GM12878 (cell line): ENCODE measurements around the gene TLX1. TPM values are rescaled to one million over a fixed set of nuclear protein-coding genes. Genes with fewer than 3 reads are reported as not detected.

Experiments used
- ATAC-seq: fragments of 200-7000 bp; cut with Tn5 transposase; 3 replicates; pipeline ENCODE4 v1.9.1; 2020; ENCODE audit warnings: mild to moderate bottlenecking, moderate library complexity
- BruUV-seq: library from RNA; stranded (reverse); fragments of 400-500 nt; replicated peaks from 2 replicates; lab custom pipeline; 2021; lab: Mats Ljungman, UMichigan
- CTCF ChIA-PET: fragments of 300-600 bp; sonication (Branson Sonifier 250); formaldehyde crosslinking; extraction: SDS; loops from one replicate; lab custom pipeline; 2021; ENCODE audit warnings: inconsistent platforms; lab: Yijun Ruan, JAX
- POLR2A ChIA-PET: fragments of 350-600 bp; formaldehyde crosslinking; extraction: SDS; loops from one replicate; lab custom pipeline; 2021; ENCODE audit warnings: inconsistent platforms; lab: Charles Lee
- RAD21 ChIA-PET: fragments of 300-600 bp; sonication (Branson Sonifier 250); formaldehyde crosslinking; loops from one replicate; lab custom pipeline; 2023; ENCODE audit warnings: antibody characterized with exemption; ENCODE audit not compliant: unreplicated experiment; lab: Charles Lee
- SMC1A ChIA-PET: fragments of 300-600 bp; sonication (Branson Sonifier 250); formaldehyde crosslinking; loops from one replicate; lab custom pipeline; 2023; ENCODE audit not compliant: unreplicated experiment, uncharacterized antibody; lab: Charles Lee
- DNase-seq: peaks from one replicate; pipeline ENCODE4 v3.0.0-alpha.2; 2011; ENCODE audit warnings: low read depth, low spot score
- FAIRE-seq: peaks from 3 replicates; lab custom pipeline; 2011; peaks lifted over from hg19 to GRCh38; lab: Jason Lieb, UNC
- H2AFZ ChIP-seq: 2 replicates; pipeline ENCODE4 v1.6.0; 2011; ENCODE audit warnings: low read depth, low read length, control low read depth; ENCODE audit not compliant: control insufficient read depth
- H3K27ac ChIP-seq: 2 replicates; pipeline ENCODE4 v1.5.1; 2011; ENCODE audit warnings: control low read depth; ENCODE audit not compliant: control insufficient read depth, insufficient read depth
- H3K27me3 ChIP-seq, 2 experiments: replicated peaks in 1 of 2; 2 replicates each; pipeline versions ENCODE4 v1.6.0 to v1.6.1; 2011; ENCODE audit warnings: low read length in 1 of 2; ENCODE audit not compliant: control insufficient read depth in 2 of 2, insufficient read depth in 2 of 2
- H3K36me3 ChIP-seq, 2 experiments: 2 replicates each; pipeline ENCODE4 v1.5.1; 2011; ENCODE audit warnings: low read length in 1 of 2; ENCODE audit not compliant: control insufficient read depth in 2 of 2, insufficient read depth in 2 of 2
- H3K4me1 ChIP-seq: 2 replicates; pipeline ENCODE4 v1.6.1; 2011; ENCODE audit warnings: mild to moderate bottlenecking, low read length, moderate library complexity, mixed read lengths; ENCODE audit not compliant: control insufficient read depth, insufficient read depth
- H3K4me2 ChIP-seq: 2 replicates; pipeline ENCODE4 v1.6.0; 2011; ENCODE audit warnings: control low read depth; ENCODE audit not compliant: control insufficient read depth, insufficient read depth
- H3K4me3 ChIP-seq: fragments of 200-600 bp; sonication (generic); 2 replicates; pipeline ENCODE4 v1.5.1; 2016
- H3K79me2 ChIP-seq: 2 replicates; pipeline ENCODE4 v1.6.0; 2011; ENCODE audit warnings: low read length; ENCODE audit not compliant: control insufficient read depth, insufficient read depth
- H3K9ac ChIP-seq: 2 replicates; pipeline ENCODE4 v1.8.0; 2011; ENCODE audit warnings: low read length, control low read depth, mixed read lengths; ENCODE audit not compliant: control insufficient read depth, insufficient read depth
- H3K9me3 ChIP-seq: replicated peaks from 3 replicates; pipeline ENCODE4 v1.5.1; 2011; ENCODE audit warnings: mild to moderate bottlenecking, low read length; ENCODE audit not compliant: control insufficient read depth, insufficient read depth
- H4K20me1 ChIP-seq: 2 replicates; pipeline ENCODE4 v1.6.0; 2011; ENCODE audit not compliant: control insufficient read depth, insufficient read depth
- BCL3 ChIP-seq: IDR thresholded peaks from 2 replicates; pipeline ENCODE4 v1.6.1; 2011; ENCODE audit warnings: borderline replicate concordance, low read depth, mild to moderate bottlenecking, moderate library complexity, low read length; ENCODE audit not compliant: insufficient read depth, poor library complexity, severe bottlenecking
- CEBPB ChIP-seq, 2 experiments: fragments of 150-350 bp in 1 of 2; IDR thresholded peaks; 2 replicates each; pipeline ENCODE4 v1.6.1; 2012 to 2014; ENCODE audit warnings: low read depth in 2 of 2, low read length in 2 of 2, borderline replicate concordance in 1 of 2, inconsistent platforms in 1 of 2
- GABPA ChIP-seq: IDR thresholded peaks from 2 replicates; pipeline ENCODE4 v1.6.1; 2014; ENCODE audit warnings: antibody characterized with exemption, low read depth, mild to moderate bottlenecking, inconsistent platforms
- MYC ChIP-seq: IDR thresholded peaks from 2 replicates; pipeline ENCODE4 v1.6.1; 2011; ENCODE audit warnings: mild to moderate bottlenecking, low read length, moderate library complexity, inconsistent platforms; ENCODE audit not compliant: insufficient read depth, insufficient replicate concordance, insufficient read length, severe bottlenecking
- NBN ChIP-seq: fragments of 450-650 bp; IDR thresholded peaks from 2 replicates; pipeline ENCODE4 v1.6.1; 2016
- PAX8 ChIP-seq: fragments of 450-650 bp; IDR thresholded peaks from 2 replicates; pipeline ENCODE4 v1.6.1; 2017; ENCODE audit warnings: mild to moderate bottlenecking, moderate library complexity
- POLR2AphosphoS2 ChIP-seq: IDR thresholded peaks from 2 replicates; pipeline ENCODE4 v1.6.1; 2011; ENCODE audit warnings: low read depth, mild to moderate bottlenecking, low read length, improper control_type of control experiment, moderate library complexity
- TCF12 ChIP-seq: IDR thresholded peaks from 2 replicates; pipeline ENCODE4 v1.6.1; 2011; ENCODE audit warnings: low read depth, mild to moderate bottlenecking, low read length
- ZBED1 ChIP-seq: IDR thresholded peaks from 2 replicates; pipeline ENCODE4 v1.6.1; 2016; ENCODE audit warnings: borderline replicate concordance
- ZBTB33 ChIP-seq: fragments of 450-650 bp; IDR thresholded peaks from 2 replicates; pipeline ENCODE4 v1.6.1; 2017; ENCODE audit warnings: mild to moderate bottlenecking
- WGBS: methylation state at CpG from one replicate; pipeline ENCODE4 v1.1.6; 2016; ENCODE audit warnings: low lambda C conversion rate; ENCODE audit not compliant: insufficient replicate concordance, insufficient coverage; ENCODE audit errors: missing lambda C conversion rate; 5-methylcytosine and 5-hydroxymethylcytosine counted together
- in situ Hi-C: fragments of 300-500 bp; cut with MboI; formaldehyde crosslinking; loops from 9 replicates; pipeline ENCODE4 v1.14.3; 2018; ENCODE audit warnings: mixed read lengths
- intact Hi-C: fragments of 100-400 bp; cut with micrococcal nuclease; formaldehyde crosslinking; loops from one replicate; pipeline ENCODE4 v1.14.2; 2022; ENCODE audit not compliant: unreplicated experiment
- polyA plus RNA-seq, 11 experiments: library from polyadenylated mRNA; depleted of rRNA in 4 of 11; unstranded in 6 of 11; stranded (reverse) in 5 of 11; fragments of >200 nt; fragmentation: Nextera tagmentation in 4 of 11; fragmentation: Illumina TruSeq in 1 of 11; extraction: Ambion mirVana in 4 of 11; extraction: Trizol in 1 of 11; gene quantifications; 1 replicate in 1 of 11; 2 replicates in 10 of 11; pipeline versions ENCODE4 v1.2.1 to v1.2.3, GENCODE V29; 2011 to 2016; ENCODE audit warnings: inconsistent platforms in 2 of 11, missing spikeins in 2 of 11, low read depth in 1 of 11
- total RNA-seq, 4 experiments: library from RNA; depleted of rRNA in 3 of 4; stranded (reverse); fragments of >200 nt in 3 of 4; fragmentation: Illumina TruSeq in 1 of 4; extraction: Trizol in 1 of 4; gene quantifications; 2 replicates each; pipeline versions ENCODE4 v1.2.1 to v1.2.3, GENCODE V29; 2013 to 2021

TLX1 gene
- total and polyA plus RNA-seq, 10 of the 15 experiments (the other 5 are each of a cell fraction or from before 2014, with no cell fraction given) = not detected

- H2AFZ ChIP-seq = no peak overlapping the region
- ChIA-PET SMC1A (no interaction called here), POLR2A (no interaction called here), RAD21 (no interaction called here), CTCF (interaction anchor here (1.2 to 13.8 kb wide), 4 partner anchors 10 to 49 kb away, joined by 3 to 231 read pairs (median 7); no protein-coding TSS in a partner anchor)
- intact Hi-C loops = no loop called here
- no peaks in the 10 kb centered on the region for H4K20me1 ChIP-seq
- H3K9ac ChIP-seq = no peak overlapping the region
- H3K4me2 ChIP-seq = no peak overlapping the region
- no peak for TF ChIP-seq TCF12
- no peak for TF ChIP-seq MYC
- TF ChIP-seq POLR2AphosphoS2 = no peak
- no peak for TF ChIP-seq ZBED1
- no peak for TF ChIP-seq ZBTB33
- TF ChIP-seq NBN = no peak
- TF ChIP-seq BCL3 = no peak
- TF ChIP-seq CEBPB (IDR thresholded peaks at IDR 0.05; ENCODE audit: borderline replicate concordance in 1 of 2, low read depth in 2 of 2, low read length in 2 of 2) = no peak
- no peak for TF ChIP-seq GABPA
- no peak for TF ChIP-seq PAX8
- H3K4me3 ChIP-seq = no peak overlapping the region
- H3K9me3 ChIP-seq = no peaks in the 10 kb centered on the region
- BruUV-seq = no TSS peak
- WGBS = 29% methylated on average over 9 of the region's 9 CpGs
- H3K27me3 ChIP-seq = peaks cover 1 to 4% of the 10 kb centered on the region in 2 experiments; a peak in 3 of 4 replicates
- DNase-seq = no peak
- no peak for ATAC-seq
- no peaks in the 10 kb centered on the region for H3K36me3 ChIP-seq
- H3K79me2 ChIP-seq = no peaks in the 10 kb centered on the region
- no peak for FAIRE-seq
- no peak overlapping the region for H3K27ac ChIP-seq
- in situ Hi-C loops = no loop called here
- H3K4me1 ChIP-seq = no peaks in the 10 kb centered on the region
Observed at GRCh38 chr10:101092881-101093354, 38.2 kb upstream of the TLX1 start.
